Ovary (tissue), 3 donors: ENCODE measurements around the gene NPAS3.

Experiments used
- CTCF ChIP-seq, 3 donors: fragments of 450-650 bp in 2 of 3; fragments of 200-600 bp in 1 of 3; IDR thresholded peaks; one replicate each; pipeline versions ENCODE4 v1.5.1 to v1.8.0; 2016 to 2022; ENCODE audit warnings: antibody characterized with exemption in 3 of 3, mild to moderate bottlenecking in 1 of 3
- EP300 ChIP-seq: sonication (generic); formaldehyde crosslinking; IDR thresholded peaks from one replicate; pipeline ENCODE4 v1.6.1; 2017; ENCODE audit warnings: antibody characterized with exemption
- POLR2A ChIP-seq: fragments of 450-650 bp; IDR thresholded peaks from one replicate; pipeline ENCODE4 v1.6.1; 2017; ENCODE audit warnings: antibody characterized with exemption, mild to moderate bottlenecking, moderate library complexity
- donor health status: DM: no; HTN: no; CAD: no.

- no peak for TF ChIP-seq CTCF (IDR thresholded peaks at IDR 0.05)
- TF ChIP-seq POLR2A, result no peak
- TF ChIP-seq EP300, result no peak
Measured at GRCh38 chr14:33352821-33353220, 414.1 kb downstream of the NPAS3 start.
